HG03025 (cell line): ENCODE results near the gene ARSI.

Experiments used
- ATAC-seq: cut with Tn5 transposase; IDR thresholded peaks from one replicate; pipeline ENCODE4 v1.9.1; 2021; ENCODE audit warnings: mild to moderate bottlenecking, moderate library complexity; ENCODE audit not compliant: unreplicated experiment, low FRiP score

Gene ARSI

GRCh38 chr5:150295741-150296486 lies 6.8 kb downstream of the ARSI start:
- ATAC-seq = no peak

DNA sequence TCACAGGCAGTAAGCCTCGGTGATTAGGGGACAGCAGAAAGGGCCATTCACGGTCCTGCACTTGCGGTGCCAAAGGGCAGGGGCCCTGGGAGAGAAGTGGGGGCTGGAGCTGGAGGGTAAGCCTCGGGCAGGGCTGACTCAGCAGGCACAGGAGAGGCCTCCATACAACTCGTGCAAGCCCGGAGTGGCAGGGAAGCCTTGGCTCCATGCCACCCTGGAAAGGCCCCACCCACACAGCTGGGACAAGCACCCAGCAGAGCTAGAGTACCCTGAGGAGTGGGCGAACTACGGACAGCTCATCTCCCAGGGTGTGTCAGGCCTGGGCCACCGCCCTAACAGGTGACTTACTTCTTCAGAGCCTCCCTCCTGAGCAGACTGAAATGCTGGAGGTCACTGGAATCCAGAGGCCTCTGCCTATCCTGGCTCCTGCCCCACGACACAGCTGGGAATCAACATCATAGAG lies 7.5 kb downstream of the ARSI start:
- no peak for ATAC-seq

- ATAC-seq = no peak
Observed at GRCh38 chr5:150294551-150295071, 8.1 kb downstream of the ARSI start.

GRCh38 chr5:150293091-150293941 lies 9.4 kb downstream of the ARSI start:
- no peak for ATAC-seq

- no peak for ATAC-seq
Observed at GRCh38 chr5:150291388-150292385, 11.0 kb downstream of the ARSI start.

DNA sequence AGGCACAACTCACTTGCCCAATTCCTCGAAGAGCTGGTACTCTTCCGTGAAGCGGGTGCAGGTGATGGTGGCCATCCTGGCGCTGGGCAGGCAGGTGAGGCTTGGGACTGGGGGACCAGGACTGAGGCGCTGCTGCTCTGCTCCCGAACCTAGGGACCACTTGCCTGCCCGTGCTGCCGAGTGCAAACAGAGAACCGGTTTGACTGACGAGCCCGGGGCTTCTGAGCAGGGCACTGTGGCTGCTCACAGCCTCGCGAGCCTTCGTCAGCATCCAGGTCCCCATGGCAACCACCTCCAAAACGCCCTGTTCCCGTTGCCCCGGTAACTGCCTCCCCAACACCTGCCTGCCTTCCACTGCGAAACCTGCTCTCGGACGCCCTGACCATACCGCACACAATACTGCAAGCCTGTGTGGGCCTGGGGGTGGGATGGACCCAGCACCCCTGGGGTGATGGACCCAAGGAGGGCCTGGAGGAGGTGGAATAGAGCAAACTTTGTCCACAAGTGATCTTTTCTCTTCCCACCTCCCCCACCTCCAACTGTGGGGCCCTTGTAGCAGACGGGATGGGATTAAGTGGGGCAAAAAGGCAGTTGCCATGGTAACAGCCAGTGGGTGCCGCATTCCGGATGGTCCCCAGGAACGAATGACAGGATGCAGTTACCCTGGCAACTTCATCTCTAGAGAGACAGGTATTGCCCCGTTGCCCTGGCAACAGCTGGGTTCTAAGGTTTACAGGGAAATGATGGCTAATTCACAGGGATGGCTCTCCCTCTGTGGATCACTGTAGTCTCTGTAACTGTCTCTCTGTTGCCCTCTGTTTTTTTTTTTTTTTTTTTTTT lies 12.9 kb downstream of the ARSI start, which contains the start of gene CAMK2A:
CAMK2A (minus strand) TSS at position 223 of the 840 bp plus-strand sequence; CDS start at position 75, 148 bp downstream.
- no peak for ATAC-seq

DNA sequence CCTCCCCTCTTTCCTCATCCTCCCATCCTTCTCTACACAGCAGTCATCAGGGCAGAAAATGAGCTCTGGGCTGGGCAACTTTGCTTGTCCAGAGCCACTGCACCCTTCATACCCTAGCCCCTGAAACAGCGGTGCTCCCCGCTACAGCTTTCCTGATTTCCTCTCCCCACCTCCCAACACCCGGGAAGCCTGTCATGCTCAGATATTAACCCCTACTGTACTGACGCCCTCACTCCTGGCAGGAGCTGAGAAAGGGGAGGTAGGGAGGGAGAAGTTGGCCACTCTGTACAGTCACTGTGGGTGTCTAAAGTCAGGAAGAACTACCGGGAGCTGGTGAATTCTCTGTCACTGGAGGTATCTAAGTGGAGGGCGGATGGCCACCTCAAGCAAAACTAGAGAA lies 13.9 kb downstream of the ARSI start:
- no peak for ATAC-seq

DNA sequence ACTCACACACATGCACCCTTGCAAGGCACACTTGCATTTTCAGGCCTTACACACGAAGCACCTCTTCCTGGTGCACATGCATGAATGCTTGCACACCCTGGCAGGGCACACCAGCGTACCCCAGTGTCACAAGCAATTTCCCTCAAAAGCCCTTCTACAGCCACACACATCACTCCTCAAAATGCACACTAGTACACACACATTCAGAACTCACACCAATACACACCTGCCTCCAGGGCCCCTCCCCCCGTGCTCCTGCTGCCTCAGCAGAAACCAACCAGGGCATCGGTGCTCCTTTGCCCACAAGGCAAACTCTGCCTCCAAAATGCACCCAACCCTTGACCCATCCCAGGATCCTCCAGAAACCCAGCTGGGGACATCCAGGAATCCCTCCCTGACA lies 14.3 kb downstream of the ARSI start:
- ATAC-seq = no peak

GRCh38 chr5:150286820-150287219 lies 15.9 kb downstream of the ARSI start:
- no peak for ATAC-seq

GRCh38 chr5:150285114-150285513 lies 17.6 kb downstream of the ARSI start:
- ATAC-seq = no peak

DNA sequence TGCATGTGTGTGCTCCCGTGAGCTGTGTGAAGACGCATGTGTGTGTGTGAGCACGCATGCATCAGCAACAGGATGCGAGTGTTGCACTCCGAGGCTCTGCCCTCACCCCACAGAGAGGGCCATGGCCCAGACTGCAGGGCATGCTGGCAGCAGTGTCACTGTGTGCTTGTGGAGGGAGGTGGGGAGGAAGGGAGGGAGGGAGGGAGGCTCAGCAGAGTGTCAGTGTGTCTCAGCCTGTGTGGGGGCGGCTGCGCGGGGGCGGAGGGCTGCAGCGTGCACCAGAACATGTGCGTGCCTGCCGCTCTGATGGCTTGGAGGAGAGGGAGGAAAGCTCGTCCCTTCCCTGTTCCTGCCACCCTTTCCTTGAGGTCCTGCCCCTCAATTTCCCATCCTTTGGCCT lies 18.4 kb downstream of the ARSI start:
- no peak for ATAC-seq

DNA sequence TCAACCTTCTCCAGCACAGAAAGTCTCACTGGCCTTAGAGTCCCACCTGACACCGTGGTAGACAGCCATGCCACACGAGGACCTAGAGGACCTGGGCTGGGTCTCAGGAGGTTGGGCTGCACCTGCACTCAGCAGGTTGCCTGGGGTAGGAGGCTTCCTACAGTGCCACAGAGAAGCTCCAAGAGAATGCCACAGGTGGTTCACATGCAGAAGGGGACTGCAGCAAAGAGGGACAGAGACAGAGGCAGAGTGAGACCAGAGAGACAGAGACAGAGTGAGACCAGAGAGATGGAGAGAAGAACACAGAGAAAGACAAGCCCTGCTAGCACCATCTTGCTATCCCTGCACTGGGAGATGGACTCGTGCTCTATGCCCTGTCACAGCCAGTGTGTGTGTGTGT lies 18.8 kb downstream of the ARSI start:
- ATAC-seq = no peak

DNA sequence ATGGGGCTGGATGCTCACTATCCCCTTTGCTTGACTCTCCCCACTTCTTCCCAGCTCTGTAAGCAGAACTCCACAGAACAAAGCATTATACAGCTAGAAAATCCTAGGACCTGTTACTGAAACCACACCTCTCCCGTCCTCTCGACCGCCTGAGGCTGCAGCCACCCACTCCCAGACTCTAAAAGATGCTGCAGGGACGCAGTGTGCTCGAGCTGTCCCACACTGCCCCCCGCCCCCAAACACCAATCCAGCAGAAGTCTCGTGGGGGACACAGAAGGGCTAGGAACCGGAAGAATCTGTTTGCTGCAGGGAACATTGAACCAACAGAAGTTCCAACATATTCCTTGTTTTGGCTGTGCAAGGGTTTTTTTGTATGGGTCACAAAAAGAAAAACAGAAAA lies 20.7 kb downstream of the ARSI start:
- ATAC-seq = no peak

- ATAC-seq = no peak
Observed at GRCh38 chr5:150279330-150280020, 23.2 kb downstream of the ARSI start.

DNA sequence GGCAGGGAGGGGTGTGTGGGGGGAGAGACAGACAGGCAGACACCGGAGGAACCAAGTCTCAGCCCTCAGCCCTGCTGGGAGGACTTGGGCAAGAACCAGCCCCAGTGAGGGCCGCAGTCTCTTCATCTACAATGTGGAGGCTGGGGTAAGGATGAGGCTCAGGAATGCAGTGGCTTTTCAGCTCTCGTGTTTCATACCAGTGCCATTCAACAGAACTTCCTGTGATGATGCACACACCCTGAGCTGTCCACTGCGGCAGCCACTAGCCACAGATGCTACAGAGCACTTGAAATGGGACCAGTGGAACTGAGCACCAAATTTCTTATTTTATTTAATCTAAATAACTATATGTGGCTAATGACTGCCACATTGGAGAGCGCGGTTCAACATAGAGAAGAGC lies 23.8 kb downstream of the ARSI start:
- no peak for ATAC-seq

DNA sequence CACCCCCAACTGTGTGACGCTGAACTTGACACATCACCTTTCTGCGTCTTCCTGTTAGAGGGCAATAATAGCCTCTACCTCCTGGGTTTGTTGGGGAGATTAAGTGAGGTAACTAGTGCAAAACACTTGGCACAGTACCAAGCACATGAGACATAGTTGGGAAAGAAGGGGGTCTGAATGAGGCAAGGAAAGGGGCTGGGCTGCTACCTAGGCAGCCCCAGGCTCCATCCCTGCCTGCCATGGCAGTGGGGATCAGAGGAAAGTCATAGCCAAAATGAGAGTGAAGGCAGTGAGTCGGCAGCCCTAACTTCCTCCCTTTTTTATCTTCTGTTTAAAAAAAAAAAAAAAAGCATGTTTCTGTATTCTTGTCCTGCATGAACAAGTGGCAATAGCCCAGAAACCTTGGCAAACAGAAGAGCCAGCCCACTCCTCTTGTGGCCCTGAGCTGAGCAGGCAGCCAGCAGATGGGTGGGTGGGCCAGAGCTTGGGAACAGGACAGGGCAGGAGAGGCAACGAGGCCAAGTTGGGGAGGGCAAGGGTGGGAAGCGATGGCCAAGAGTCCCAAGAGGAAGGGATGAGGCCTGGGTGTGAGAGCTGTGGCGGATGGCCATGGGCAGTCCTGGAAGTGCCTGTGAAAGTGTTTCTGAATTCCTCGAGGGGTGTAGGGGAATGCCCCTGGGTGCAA lies 24.5 kb downstream of the ARSI start:
- ATAC-seq = no peak

DNA sequence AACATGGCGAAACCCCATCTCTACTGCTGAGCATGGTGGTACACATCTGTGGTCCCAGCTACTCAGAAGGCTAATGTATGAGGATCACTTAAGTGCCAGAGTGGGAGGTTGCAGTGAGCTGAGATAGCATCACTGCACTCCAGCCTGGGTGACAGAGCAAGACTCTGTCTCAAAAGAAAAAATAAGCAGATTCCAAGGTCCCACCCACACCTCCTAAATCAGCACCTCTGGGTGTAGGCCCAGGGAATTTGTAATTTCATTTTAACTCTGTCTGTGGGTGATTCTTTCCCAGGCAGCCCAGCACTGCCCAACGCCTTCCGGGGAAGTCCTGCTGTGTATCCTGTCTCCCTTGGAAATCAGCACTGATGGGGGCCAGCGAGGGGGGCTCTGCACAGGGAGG lies 25.7 kb downstream of the ARSI start:
- ATAC-seq = no peak

DNA sequence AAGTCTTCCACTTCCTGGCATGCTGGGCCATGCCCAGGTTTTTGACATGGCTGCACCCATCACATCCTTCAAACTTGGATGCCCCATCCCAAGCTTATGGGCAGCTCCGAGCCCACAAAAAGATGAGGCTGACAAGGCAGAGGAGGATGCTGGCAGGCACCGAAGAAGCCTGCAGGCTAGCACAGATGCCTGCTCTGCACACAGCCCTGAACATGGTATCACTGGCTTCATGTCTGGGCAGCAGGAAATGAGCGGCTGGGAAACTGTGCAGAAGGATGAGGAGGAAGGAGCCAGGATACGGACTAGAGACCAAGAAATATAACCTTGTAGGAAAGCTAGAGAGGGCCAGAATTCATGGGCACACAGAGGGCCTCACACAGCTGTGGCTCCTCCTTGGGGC lies 27.9 kb downstream of the ARSI start:
- no peak for ATAC-seq
